Measurements from ENCODE around the gene FRMD4B.
"Not testable (repeated sequence)": the region's sequence is repeated elsewhere in the genome, so short reads cannot be mapped to it uniquely, and the experiment has no call there.

FRMD4B gene

GRCh38 chr3:69240651-69241568, 145.0 kb downstream of the FRMD4B start:
- DNase-seq: no peak

DNA sequence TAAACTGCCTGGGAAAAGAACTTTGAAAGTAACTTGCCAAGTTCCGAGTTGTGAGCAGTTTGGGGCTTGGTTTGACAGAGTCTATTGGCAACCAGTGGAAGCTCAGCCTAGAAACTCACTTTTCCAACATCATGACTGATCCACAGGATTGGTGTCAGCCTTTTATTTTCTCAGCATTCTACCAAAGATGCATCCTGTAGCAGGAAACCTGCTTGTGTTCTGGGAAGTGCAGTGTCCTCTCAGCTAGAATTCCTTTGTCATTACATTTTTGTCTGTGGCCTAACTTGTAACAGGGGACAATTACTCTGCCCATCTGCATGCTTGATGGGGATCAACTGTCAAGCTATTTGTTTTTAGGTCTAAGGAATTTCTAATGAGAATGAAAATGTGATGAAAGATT, 146.8 kb downstream of the FRMD4B start:
- no peak for DNase-seq

DNA sequence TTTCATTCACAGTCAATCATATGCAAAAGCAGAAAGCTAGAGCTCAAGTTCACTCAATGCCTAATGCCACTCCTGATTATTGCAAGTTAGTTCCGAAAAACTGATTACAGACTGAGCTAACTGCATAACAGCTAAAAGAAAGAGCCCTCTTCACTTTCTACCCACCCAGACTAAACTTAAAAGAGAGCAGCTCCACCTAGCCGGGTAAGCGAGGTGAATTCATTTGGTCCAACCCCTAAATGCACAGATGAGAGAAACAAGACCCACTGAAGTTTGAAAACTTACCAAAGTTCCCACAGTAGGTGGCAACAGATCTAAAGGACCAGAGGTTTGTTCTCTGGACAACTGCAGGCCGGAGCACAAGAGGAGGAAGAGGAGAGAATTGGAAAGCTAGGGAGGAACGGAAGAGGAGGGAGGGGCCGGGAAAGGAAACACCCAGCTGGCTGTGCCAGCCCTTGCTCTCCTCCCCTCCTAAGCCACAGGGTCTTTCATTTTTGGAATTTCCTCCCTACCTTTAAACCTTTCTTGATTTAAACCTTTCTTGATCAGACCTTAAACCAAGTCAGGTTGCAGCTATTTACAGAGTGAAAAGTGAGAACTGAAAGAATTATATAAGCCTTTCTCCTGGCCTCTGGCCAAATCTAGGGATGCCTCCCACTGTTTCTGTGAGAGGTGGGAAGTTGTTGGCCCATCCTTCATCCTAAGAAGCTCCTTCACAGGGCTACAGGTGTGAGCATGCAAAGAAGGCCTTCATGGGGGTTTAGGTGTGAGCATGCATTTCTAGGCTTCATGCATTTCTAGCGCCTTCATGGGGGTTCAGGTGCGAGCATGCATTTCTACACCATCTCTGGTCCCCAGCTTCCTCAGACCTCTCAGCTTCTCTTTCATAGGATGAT, 148.8 kb downstream of the FRMD4B start:
- no peak for DNase-seq

GRCh38 chr3:69235882-69236281, 150.0 kb downstream of the FRMD4B start:
- no peak for DNase-seq

DNA sequence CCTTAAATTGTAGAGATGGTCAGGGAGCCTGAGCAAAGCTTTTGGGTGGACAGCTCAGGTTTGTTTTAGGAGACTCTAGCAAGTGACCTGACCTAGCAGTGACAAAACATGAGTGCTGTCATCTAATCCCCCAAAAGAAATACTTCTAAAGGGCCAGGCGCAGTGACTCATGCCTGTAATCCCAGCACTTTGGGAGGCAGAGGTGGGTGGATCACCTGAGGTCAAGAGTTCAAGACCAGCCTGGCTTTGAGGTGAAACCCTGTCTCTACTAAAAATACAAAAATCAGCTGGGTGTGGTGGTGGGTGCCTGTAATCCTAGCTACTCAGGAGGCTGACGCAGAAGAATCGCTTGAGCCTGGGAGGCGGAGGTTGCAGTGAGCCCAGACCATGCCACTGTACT, 150.7 kb downstream of the FRMD4B start:
- not testable (repeated sequence) for DNase-seq

DNA sequence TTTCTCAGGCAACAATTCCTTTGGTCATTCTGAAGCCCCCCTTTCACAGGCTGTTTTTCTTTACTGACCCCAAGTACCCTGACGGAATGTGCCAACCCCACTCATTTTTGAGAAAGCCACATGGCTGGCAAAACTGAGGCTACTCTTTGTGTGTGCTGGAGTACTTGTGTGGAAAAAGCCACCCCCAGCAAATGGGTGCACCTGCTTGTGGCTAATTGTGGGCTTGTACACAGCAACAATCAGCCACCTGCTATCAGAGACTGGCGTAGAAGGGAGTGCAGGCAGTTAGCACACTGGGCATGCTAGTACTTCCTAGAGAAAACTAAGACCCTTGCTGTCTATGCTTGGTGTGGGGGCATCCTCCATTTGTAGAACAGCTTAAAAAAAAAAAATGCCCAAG, 153.4 kb downstream of the FRMD4B start:
- DNase-seq: no peak

DNA sequence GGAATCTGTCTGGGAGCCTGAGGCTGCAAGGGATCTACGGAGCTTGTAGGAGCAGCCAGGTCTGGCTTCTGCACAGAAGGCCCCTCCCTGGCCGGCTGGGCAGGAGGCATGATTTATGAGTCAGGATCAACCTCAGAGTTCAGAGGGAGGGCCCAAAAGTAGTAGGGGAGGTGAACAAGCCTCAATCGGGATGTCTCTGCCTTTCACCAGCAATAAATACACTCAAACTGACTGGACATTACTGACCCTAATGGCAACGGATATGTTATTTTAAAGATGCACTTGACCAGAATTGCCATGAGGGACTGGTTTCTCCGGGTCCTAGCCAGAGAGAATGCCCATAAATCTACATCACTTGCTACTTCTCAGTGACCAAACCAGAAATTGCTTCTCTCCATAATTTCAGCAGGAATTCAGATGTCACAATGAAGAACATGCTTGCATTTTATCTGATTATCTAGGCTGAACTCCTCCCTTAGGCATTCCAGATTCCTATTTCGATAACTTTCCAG, 153.9 kb downstream of the FRMD4B start:
- no peak for DNase-seq

GRCh38 chr3:69226071-69226470, 159.8 kb downstream of the FRMD4B start:
- no peak for DNase-seq

DNA sequence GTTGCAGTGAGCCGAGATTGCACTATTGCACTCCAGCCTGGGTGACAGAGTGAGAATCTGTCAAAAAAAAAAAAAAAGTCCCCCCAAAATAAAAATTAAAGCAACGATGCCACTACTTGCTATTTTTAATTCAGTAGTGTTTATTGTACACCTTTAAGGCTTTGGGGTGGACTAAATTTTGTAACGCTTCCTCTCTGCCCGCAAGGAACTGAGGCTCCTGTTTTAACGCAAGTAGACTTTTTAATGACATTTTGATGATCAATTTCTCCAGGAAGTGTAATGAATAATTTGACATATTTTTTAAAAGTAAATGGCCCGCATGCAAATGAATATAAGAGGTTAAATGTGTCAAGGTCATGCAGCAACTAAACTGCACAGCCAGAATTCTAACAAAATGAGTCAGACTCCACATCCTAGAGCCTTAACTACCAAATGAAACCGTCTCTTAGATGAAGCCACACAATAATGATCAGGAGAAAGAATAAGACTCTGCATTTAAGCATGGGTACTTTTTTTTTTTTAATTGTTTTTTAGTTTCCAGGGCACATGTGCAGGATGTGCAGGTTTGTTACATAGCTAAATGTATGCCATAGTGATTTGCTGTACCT, 166.7 kb downstream of the FRMD4B start:
- no peak for DNase-seq

- DNase-seq: no peak
Observed at GRCh38 chr3:69218079-69218478, 167.8 kb downstream of the FRMD4B start.

DNA sequence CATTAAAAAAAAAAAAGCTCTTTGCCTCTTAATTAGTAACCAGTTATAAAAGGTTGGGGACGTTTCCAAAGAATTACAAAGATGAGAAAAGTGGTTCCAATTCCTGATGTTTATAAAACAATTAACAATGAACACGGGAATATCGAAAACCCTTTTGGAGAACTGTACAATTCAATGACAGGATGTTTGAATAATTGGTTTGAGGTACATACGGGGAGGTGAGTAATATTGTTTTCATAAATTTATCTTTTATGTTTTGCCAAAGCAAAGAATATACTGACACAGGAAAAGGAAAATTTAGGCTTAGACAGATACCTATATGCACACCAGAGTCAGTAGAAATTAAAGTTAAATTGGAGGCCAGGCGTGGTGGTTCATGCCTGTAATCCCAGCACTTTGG, 168.9 kb downstream of the FRMD4B start:
- DNase-seq: no peak

DNA sequence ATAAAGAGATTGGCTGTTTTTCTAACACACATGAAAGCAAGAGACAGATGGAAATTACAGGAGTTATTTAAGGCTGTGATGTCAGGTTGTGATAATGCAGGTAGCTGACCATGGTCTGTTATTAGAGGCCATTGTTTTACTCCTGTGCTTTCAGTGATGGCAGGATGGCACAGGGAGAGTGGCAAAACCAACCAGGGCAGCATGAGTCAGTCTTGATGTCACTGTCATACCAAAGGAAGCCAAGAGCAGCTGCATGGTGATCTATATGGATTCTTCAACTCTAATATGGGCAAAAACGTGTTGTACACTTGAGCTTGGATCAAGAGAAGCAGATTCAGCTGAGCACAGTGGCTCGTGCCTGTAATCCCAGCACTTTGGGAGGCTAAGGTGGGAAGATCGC, 171.6 kb downstream of the FRMD4B start:
- DNase-seq: no peak

GRCh38 chr3:69212411-69213160, 173.3 kb downstream of the FRMD4B start:
- no peak for DNase-seq

- DNase-seq: no peak
Observed at GRCh38 chr3:69210068-69210730, 175.7 kb downstream of the FRMD4B start.

DNA sequence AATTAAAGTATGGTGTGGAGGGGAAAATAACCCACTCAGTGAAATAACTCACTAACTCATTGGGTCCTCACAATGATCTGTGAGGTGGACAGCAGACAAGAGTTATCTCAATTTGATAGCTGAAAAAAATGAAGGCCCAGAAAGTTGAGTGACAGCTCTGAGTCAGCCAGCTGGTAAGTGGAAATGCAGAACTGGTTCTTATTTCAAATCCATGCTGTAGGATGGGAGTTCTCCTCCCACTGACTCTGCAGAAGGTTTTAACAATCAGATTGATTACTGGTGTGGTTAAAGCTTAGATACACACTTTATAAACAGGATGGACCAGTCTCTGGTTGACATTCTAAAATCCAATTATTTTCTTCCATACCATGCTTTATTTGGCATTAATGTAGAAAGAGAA, 176.5 kb downstream of the FRMD4B start:
- DNase-seq: no peak

- no peak for DNase-seq
Observed at GRCh38 chr3:69207031-69207430, 178.9 kb downstream of the FRMD4B start.

GRCh38 chr3:69205385-69205784, 180.5 kb downstream of the FRMD4B start:
- DNase-seq: no peak

DNA sequence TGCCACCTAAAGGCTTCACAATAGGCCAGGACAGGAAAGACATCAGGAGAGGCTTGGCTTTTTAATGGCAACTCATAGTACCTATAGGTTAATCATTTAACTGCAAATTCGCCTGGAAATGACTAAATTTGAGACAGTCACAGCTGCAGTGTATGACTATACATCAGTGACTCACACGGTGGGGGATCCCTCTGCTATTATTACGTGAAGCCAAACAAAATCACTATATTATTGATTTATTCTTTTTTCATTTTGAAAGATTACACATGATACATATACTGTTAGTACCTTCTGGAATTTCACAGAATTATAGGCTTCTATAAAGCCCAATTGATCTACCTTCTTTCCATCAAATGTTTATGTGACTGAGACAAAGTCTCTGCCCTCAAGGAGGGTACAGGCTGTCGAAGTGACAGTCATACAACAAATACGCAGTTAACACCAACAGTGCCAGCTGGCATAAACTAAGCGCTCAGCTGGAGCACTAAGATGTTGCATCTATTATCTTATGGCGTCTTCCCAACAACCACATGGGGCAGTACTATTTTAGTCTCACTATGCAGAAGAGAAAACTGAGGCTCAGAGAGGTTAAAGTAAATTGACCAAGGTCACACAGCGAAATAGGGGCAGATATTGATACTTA, 181.5 kb downstream of the FRMD4B start:
- no peak for DNase-seq

DNA sequence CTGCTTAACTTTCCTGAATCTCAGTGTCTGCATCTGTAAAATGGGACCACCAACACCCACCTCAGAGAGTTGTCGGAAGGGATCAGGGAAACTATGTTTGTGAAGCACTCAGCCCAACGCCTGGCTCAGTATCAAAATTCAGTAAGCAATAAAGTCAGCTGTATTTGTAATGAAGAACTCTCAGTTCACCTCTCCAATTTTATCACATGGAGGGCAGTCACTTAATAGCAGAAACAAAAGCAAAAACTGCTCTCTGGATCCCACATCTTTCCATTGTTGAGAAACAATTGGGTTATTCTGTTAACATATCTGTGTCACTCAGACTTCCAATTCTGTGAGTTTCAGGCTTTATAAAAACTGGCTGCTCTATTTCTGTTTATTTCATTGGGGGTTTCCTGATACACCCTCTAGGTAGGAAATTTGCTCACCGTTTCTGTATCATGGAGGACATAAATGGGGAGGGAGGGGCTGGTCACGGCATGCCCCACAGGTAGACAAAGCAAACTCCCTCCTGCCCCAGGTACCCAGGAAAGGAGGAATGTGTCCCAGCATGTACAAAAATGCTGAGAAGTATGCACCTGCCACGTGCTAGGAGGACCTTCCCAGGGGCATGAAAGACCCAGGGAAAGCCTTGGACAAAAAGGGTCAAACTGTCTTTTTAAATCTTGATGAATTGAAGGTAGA, 182.1 kb downstream of the FRMD4B start:
- no peak for DNase-seq

DNA sequence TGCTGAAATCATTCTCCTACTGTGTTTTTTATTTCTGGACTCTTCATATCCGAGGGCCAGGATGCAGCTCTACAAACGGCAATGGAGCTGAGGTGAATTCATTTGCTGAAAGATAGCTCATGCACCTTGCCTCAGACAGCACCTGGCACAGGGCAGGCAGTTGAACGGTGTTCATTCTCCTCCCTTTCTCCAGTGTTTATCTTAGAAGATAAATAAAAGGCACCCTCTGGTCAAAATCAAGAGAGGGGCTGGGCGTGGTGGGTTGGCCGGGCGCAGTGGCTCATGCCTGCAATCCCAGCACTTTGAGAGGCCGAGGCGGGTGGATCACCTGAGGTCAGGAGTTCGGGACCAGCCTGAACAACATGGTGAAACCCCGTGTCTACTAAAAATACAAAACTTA, 184.2 kb downstream of the FRMD4B start:
- no peak for DNase-seq
